OCI-LY1 (cell line): Measurements from ENCODE around the gene SLC40A1.

Experiments used
- H2AFZ ChIP-seq: fragments of 200-600 bp; sonication (generic), shearing (Covaris generic); 2 replicates; pipeline ENCODE4 v1.6.0; 2014; ENCODE audit warnings: antibody characterized with exemption, mild to moderate bottlenecking, low read length
- H3F3A ChIP-seq: fragments of 200-600 bp; sonication (generic), shearing (Covaris generic); 2 replicates; pipeline ENCODE4 v1.6.0; 2014; ENCODE audit warnings: mild to moderate bottlenecking, antibody characterized with exemption, low read length, moderate library complexity; ENCODE audit not compliant: insufficient read depth
- H3K27ac ChIP-seq: fragments of 200-600 bp; sonication (generic); 2 replicates; pipeline ENCODE4 v1.5.1; 2014; ENCODE audit warnings: low read length, mixed run types, mild to moderate bottlenecking, low read depth; ENCODE audit not compliant: poor library complexity, severe bottlenecking
- H3K27me3 ChIP-seq: fragments of 200-600 bp; sonication (generic); 2 replicates; pipeline ENCODE4 v1.6.0; 2014; ENCODE audit warnings: antibody characterized with exemption, mild to moderate bottlenecking, low read length, moderate library complexity; ENCODE audit not compliant: insufficient read depth
- H3K36me3 ChIP-seq: fragments of 200-600 bp; sonication (generic); 2 replicates; pipeline ENCODE4 v1.6.1; 2014; ENCODE audit warnings: mild to moderate bottlenecking, antibody characterized with exemption, low read length, moderate library complexity, mixed read lengths; ENCODE audit not compliant: insufficient read depth
- H3K4me1 ChIP-seq: fragments of 200-600 bp; sonication (generic); 2 replicates; pipeline ENCODE4 v1.5.1; 2014; ENCODE audit warnings: mild to moderate bottlenecking, low read length, moderate library complexity; ENCODE audit not compliant: insufficient read depth, severe bottlenecking
- H3K4me2 ChIP-seq: fragments of 200-600 bp; sonication (generic), shearing (Covaris generic); 2 replicates; pipeline ENCODE4 v1.6.1; 2014; ENCODE audit warnings: low read length
- H3K4me3 ChIP-seq: fragments of 200-600 bp; sonication (generic); 2 replicates; pipeline ENCODE4 v1.5.1; 2014; ENCODE audit warnings: low read length, low read depth, mild to moderate bottlenecking, mixed read lengths; ENCODE audit not compliant: poor library complexity, severe bottlenecking
- H3K79me2 ChIP-seq: fragments of 200-600 bp; shearing (Covaris generic); 2 replicates; pipeline ENCODE4 v1.6.1; 2016; ENCODE audit warnings: mixed run types, low read length, mixed read lengths; ENCODE audit not compliant: insufficient read depth
- H3K9ac ChIP-seq: fragments of 200-600 bp; sonication (generic), shearing (Covaris generic); 2 replicates; pipeline ENCODE4 v1.6.1; 2014; ENCODE audit warnings: mild to moderate bottlenecking, low read length, mixed read lengths
- H3K9me2 ChIP-seq: fragments of 200-600 bp; sonication (generic), shearing (Covaris generic); 2 replicates; pipeline ENCODE4 v1.6.1; 2014; ENCODE audit warnings: low read depth, mild to moderate bottlenecking, low read length, mixed read lengths
- H3K9me3 ChIP-seq: fragments of 200-600 bp; shearing (Covaris generic); 2 replicates; pipeline ENCODE4 v1.6.1; 2014; ENCODE audit warnings: low read length, mixed read lengths
- H4K20me1 ChIP-seq: fragments of 200-600 bp; sonication (generic), shearing (Covaris generic); 2 replicates; pipeline ENCODE4 v1.6.0; 2016; ENCODE audit warnings: mild to moderate bottlenecking, low read length; ENCODE audit not compliant: insufficient read depth
- CTCF ChIP-seq: fragments of 200-600 bp; sonication (generic), shearing (Covaris generic); IDR thresholded peaks from 2 replicates; pipeline ENCODE4 v1.5.1; 2017; ENCODE audit warnings: mild to moderate bottlenecking, antibody characterized with exemption, low read length, moderate library complexity, mixed read lengths
- EZH2 ChIP-seq: fragments of 200-600 bp; sonication (generic), shearing (Covaris generic); IDR thresholded peaks from 2 replicates; pipeline ENCODE4 v1.8.0; 2017; ENCODE audit warnings: borderline replicate concordance, mixed run types, mild to moderate bottlenecking, antibody characterized with exemption, low read length, moderate library complexity, mixed read lengths

Gene SLC40A1

GRCh38 chr2:189559579-189560272 is 20.9 kb downstream of the SLC40A1 start:
- H2AFZ ChIP-seq, result no peak overlapping the region
- no peak overlapping the region for H3K4me3 ChIP-seq
- H3K79me2 ChIP-seq, result no peaks in the 10 kb centered on the region
- H3K9ac ChIP-seq, result no peak overlapping the region
- H3K9me2 ChIP-seq, result no peaks in the 10 kb centered on the region
- TF ChIP-seq CTCF (no peak), EZH2 (no peak)
- H3K27ac ChIP-seq, result no peak overlapping the region
- no peak overlapping the region for H3K4me2 ChIP-seq
- no peaks in the 10 kb centered on the region for H3K9me3 ChIP-seq
- no peaks in the 10 kb centered on the region for H3K36me3 ChIP-seq
- no peaks in the 10 kb centered on the region for H3K4me1 ChIP-seq
- no peaks in the 10 kb centered on the region for H3K27me3 ChIP-seq
- no peaks in the 10 kb centered on the region for H4K20me1 ChIP-seq
- H3F3A ChIP-seq, result no peaks in the 10 kb centered on the region

DNA sequence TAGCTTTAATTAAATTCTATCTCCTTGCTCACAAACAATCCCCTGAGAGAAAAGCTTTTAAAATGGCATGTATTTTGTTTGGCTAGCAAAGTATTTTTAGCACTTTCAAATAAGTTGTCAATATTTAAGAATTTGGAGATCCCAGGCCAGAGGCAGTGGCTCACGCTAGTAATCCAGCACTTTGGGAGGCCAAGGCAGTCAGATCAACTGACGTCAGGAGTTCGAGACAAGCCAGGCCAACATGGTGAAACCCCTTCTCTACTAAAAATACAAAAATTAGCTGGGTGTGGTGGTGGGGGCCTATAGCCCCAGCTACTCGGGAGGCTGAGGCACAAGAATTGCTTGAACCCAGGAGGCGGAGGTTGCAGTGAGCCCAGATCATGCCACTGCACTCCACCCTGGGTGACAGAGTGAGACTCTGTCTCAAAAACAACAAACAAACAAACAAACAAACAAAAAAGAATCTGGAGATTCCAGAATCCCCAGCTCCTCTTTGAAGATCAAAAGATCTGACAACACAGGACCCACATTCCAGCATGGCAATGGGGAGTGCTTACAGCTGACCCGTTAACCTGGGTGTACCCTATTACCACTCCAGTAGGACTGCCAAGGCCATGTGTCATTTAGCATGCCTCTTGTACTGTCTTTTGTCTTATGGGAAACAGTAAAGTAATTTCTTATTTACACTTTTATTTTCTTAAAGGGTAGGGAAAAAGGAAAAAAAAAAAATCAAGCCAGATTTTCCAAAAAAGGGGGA is 21.9 kb downstream of the SLC40A1 start:
- H3K27ac ChIP-seq, result no peak overlapping the region
- H2AFZ ChIP-seq, result no peak overlapping the region
- TF ChIP-seq EZH2, result no peak
- TF ChIP-seq CTCF, result no peak
- no peaks in the 10 kb centered on the region for H3K9me2 ChIP-seq
- H3K27me3 ChIP-seq, result no peaks in the 10 kb centered on the region
- no peaks in the 10 kb centered on the region for H4K20me1 ChIP-seq
- no peak overlapping the region for H3K9ac ChIP-seq
- no peaks in the 10 kb centered on the region for H3K36me3 ChIP-seq
- no peaks in the 10 kb centered on the region for H3K4me1 ChIP-seq
- H3F3A ChIP-seq, result no peaks in the 10 kb centered on the region
- no peak overlapping the region for H3K4me3 ChIP-seq
- H3K4me2 ChIP-seq, result no peak overlapping the region
- H3K79me2 ChIP-seq, result no peaks in the 10 kb centered on the region
- no peaks in the 10 kb centered on the region for H3K9me3 ChIP-seq

DNA sequence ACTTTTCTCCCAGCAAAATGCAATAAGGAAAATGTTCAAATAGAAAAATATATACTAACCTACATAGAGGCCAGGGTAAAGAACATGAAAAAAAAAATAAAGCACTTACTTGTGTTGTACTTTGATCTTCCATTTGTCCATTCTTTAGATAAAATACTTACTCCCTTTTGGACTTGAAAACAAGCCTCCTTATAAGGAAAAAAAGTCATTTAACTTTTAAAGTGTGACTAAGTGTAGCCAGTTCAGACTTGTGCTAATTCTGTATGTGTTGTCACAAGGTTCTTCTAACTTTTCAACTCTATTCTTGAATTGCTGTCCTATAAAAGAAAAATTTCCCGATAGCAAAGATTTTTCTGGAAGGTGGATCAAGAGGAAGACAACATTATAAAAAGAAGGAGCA is 23.2 kb downstream of the SLC40A1 start:
- Histone ChIP-seq H3K27me3 (no peaks in the 10 kb centered on the region), H3K79me2 (no peaks in the 10 kb centered on the region), H3K4me2 (no peak overlapping the region), H3K4me3 (no peak overlapping the region), H3K27ac (no peak overlapping the region), H3K9me3 (no peaks in the 10 kb centered on the region), H3K36me3 (no peaks in the 10 kb centered on the region), H4K20me1 (no peaks in the 10 kb centered on the region), H3K9me2 (no peaks in the 10 kb centered on the region), H2AFZ (no peak overlapping the region), H3K4me1 (no peaks in the 10 kb centered on the region), H3F3A (no peaks in the 10 kb centered on the region), H3K9ac (no peak overlapping the region)
- TF ChIP-seq CTCF, result no peak
- no peak for TF ChIP-seq EZH2
